Nucleus accumbens (tissue), 56 donors: ENCODE results near the gene RAX.
"Not testable (repeated sequence)": the region's sequence is repeated elsewhere in the genome, so short reads cannot be mapped to it uniquely, and the experiment has no call there.

Source experiments
- DNase-seq, 56 donors: peaks; one replicate each; lab custom pipeline; 2025; lab: John Stamatoyannopoulos, UW

RAX gene

GRCh38 chr18:59273759-59274532 lies 692 bp upstream of the RAX start:
- no peak for DNase-seq

- no peak for DNase-seq
Measured at GRCh38 chr18:59272221-59272888, 899 bp downstream of the RAX start.

- no peak for DNase-seq
Measured at GRCh38 chr18:59271606-59272220, 1.5 kb downstream of the RAX start.

GRCh38 chr18:59270689-59271257 lies 2.5 kb downstream of the RAX start:
- DNase-seq, result no peak

GRCh38 chr18:59269563-59270119 lies 3.6 kb downstream of the RAX start:
- DNase-seq, result no peak

- no peak for DNase-seq
Measured at GRCh38 chr18:59268721-59269562, 4.3 kb downstream of the RAX start.

- no peak for DNase-seq
Measured at GRCh38 chr18:59268127-59268720, 5.0 kb downstream of the RAX start.

- DNase-seq, result no peak
Measured at GRCh38 chr18:59267503-59268126, 5.6 kb downstream of the RAX start.

- DNase-seq, result no peak
Measured at GRCh38 chr18:59266886-59267502, 6.3 kb downstream of the RAX start.

GRCh38 chr18:59266459-59266858 lies 6.8 kb downstream of the RAX start:
- DNase-seq, result no peak

- no peak for DNase-seq
Measured at GRCh38 chr18:59265974-59266369, 7.3 kb downstream of the RAX start.

- DNase-seq, result peak in 1 of 56 donors; percentile 4
Measured at GRCh38 chr18:59265246-59265973, 7.8 kb downstream of the RAX start.

- DNase-seq, result no peak
Measured at GRCh38 chr18:59264651-59265245, 8.5 kb downstream of the RAX start.

GRCh38 chr18:59264121-59264571 lies 9.1 kb downstream of the RAX start:
- no peak for DNase-seq

- no peak for DNase-seq
Measured at GRCh38 chr18:59263661-59264060, 9.6 kb downstream of the RAX start.

- not testable (repeated sequence) for DNase-seq
Measured at GRCh38 chr18:59262243-59262642, 11.0 kb downstream of the RAX start.

- not testable (repeated sequence) for DNase-seq
Measured at GRCh38 chr18:59261842-59262241, 11.4 kb downstream of the RAX start.

GRCh38 chr18:59255491-59255890 lies 17.8 kb downstream of the RAX start:
- DNase-seq, result not testable (repeated sequence)
